Dermis microvascular lymphatic vessel endothelial cell (primary cell): ENCODE data around the gene EML6. TPM values are rescaled to one million over a fixed set of nuclear protein-coding genes. Genes with fewer than 3 reads are reported as not detected.

ENCODE experiments used
- DNase-seq, 2 donors: peaks; one replicate each; pipeline versions ENCODE4 v3.0.0 to v3.0.0-alpha.2; 2010; ENCODE audit warnings: low read depth in 2 of 2
- total RNA-seq: library from RNA; depleted of rRNA; stranded (reverse); fragments of >200 nt; gene quantifications from 2 replicates; pipeline ENCODE4 v1.2.1, GENCODE V29; 2014

EML6 gene
- total RNA-seq, 1 donor from 2014 or later, result 0.77 TPM

DNA sequence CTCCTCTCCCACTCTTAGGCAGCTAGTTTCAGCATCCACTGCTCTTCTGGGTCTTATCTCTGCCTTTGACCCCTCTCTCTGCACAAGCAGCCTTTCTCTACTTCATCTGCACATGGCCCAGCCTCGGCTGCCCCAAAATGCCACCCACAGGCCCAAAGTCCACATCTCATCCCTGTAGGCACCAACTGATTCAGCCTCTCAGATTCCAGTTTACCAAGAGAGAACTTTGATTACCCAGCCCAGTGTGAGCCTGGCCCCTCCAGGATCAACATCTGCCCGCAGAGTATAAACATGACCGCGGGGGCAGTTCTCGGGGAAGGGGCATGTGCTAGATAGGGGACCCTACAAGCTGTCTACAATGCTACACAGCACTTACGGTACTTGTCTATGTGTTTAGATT lies 185.1 kb downstream of the EML6 start:
- DNase-seq, result no peak

GRCh38 chr2:54909001-54909400 lies 185.5 kb downstream of the EML6 start:
- DNase-seq, result no peak

DNA sequence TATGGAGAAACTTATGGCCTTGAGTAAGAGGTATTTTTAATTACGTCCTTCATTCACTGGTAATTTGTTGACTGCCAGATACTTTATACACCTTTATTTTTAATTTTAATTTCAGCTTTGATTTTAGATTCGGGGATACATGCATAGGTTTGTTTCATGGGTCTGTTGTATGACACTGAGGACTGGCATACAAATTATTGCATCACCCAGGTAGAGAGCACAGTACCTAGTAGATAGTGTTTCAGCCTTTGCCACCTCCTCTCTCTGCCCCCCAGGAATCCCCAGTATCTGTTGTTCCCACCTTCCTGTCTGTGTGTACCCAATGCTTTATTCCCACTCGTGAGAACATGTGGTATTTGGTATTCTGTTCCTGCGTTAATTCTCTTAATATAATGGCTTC lies 188.8 kb downstream of the EML6 start:
- no peak for DNase-seq

DNA sequence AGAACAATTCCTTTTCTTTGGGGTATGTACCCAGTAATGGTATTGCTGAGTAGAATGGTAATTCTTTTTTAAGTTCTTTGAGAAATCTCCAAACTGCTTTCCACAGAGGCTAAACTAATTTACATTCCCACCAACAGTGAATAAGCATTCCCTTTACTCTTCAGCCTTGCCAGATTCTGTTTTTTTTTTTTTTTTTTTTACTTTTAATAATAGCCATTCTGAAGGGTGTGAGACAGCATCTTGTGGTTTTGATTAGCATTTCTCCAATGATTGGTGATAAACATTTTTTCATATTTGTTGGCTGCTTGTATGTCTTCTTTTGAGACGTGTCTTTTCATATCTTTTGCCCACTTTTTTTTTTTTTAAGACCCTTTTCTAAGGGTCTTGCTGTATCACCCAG lies 189.4 kb downstream of the EML6 start:
- no peak for DNase-seq

- no peak for DNase-seq
Observed at GRCh38 chr2:54914637-54915036, 191.2 kb downstream of the EML6 start.

DNA sequence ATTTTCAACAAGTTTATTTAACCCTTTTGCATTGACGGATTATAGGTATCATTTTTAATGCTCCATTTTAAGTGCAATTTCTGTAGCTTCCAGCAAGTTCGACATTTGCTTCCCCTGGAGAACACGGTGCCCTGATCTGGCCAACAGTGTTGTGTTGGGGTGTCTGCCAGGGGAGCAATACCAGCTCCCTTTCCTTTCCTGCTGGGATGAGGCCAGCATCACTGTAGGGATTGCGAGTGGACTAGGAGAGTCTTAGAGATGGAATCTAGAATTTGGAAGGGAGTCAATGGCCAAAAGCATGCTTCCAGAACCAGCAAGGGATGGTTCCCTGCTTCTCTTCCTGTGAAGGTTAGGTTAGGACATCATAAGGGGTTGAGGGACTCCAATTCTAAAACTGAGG lies 191.6 kb downstream of the EML6 start:
- no peak for DNase-seq

GRCh38 chr2:54916637-54917036 lies 193.2 kb downstream of the EML6 start:
- DNase-seq, result no peak

- no peak for DNase-seq
Observed at GRCh38 chr2:54918647-54919280, 195.3 kb downstream of the EML6 start.

- DNase-seq, result no peak
Observed at GRCh38 chr2:54920660-54921059, 197.2 kb downstream of the EML6 start.

DNA sequence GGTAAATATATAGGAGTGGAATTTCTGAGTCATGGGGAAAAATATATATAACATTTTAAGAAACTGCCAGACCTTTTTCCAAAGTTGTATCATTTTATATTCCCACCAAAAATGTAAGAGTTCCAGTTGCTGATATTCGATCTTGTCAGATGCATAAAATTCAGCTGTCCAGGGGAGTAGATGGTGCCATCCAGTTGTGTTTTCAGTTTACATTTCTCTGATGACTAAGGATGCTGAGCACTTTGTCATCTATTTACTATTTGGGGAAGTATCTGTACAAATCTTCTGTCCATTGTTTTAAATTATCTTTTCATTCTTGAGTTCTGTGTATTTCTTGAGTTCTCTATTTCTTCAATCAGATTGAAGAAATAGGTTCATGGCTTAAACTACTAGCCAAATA lies 200.7 kb downstream of the EML6 start:
- DNase-seq, result no peak

DNA sequence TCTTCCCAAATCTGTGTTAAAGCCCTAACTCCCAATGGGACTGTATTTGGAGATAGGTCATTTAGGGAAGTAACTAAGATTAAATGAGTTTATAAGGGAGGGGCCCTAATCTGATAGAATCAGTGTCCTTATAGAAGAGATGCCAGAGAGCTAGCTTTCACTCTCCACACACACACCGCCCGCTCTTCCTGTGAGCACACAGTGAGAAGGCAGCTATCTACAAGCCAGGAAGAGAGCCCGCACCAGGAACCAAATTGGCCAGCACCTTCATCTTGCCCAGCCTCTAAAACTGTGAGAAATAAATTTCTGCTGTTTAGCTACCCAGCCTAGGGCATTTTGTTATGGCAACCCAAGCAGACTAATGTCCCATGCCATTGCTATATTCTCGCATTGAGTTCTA lies 201.6 kb downstream of the EML6 start:
- no peak for DNase-seq

GRCh38 chr2:54927085-54927750 lies 203.8 kb downstream of the EML6 start:
- no peak for DNase-seq

DNA sequence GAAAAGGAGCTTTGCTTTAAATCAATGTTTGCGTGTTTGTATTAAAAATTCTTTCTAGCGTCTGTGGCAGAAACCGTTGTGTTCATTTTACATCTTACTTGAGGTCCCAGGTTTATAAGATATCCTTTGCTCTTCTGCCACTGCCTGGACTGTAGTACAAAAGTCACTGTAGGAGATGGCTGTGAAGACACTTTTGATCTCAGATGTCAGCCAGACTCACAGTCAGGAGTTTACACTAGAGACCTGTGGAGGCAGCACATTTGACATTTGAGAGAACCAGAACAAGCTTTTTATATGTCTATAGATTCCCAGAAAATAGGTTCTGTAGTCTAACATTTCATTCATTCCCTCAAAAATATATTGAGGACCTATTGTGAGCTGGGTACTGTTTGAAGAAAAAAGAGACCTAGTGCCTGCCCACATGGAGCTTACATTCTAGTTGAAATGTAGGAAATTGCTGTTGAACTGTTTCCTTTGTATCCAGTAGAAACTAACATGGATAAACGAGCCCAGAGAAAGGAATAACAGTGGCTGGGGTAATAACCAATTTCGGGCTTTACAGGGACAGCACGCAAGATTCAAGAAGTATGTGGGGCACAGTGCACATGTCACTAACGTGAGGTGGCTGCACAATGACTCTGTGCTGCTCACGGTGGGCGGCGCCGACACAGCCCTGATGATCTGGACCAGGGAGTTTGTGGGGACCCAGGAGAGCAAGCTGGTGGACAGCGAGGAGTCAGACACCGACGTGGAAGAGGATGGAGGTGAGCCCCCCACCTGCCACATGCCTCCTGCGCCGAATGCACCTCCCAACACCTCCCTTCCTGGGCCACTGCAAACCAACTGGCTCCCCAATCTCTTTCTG lies 204.5 kb downstream of the EML6 start:
- no peak for DNase-seq

GRCh38 chr2:54928719-54929118 lies 205.3 kb downstream of the EML6 start:
- DNase-seq, result no peak

GRCh38 chr2:54931473-54931872 lies 208.0 kb downstream of the EML6 start:
- no peak for DNase-seq

GRCh38 chr2:54935389-54935788 lies 211.9 kb downstream of the EML6 start:
- no peak for DNase-seq

DNA sequence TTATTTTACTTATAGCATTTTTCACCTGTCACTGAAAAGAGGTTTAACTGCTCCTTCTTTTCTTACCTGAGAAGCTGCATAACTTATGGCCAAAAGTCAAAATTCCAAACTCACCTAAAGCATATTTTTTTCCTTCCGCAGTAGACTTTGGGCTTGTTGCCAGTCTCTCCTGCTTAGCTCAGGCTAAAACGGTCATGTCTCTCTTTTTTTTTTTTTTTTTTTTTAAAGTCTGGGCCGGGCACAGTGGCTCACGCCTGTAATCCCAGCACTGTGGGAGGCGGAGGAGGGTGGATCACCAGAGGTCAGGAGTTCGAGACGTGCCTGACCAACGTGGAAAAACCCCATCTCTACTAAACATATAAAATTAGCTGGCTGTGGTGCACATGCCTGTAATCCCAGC lies 213.3 kb downstream of the EML6 start:
- no peak for DNase-seq

DNA sequence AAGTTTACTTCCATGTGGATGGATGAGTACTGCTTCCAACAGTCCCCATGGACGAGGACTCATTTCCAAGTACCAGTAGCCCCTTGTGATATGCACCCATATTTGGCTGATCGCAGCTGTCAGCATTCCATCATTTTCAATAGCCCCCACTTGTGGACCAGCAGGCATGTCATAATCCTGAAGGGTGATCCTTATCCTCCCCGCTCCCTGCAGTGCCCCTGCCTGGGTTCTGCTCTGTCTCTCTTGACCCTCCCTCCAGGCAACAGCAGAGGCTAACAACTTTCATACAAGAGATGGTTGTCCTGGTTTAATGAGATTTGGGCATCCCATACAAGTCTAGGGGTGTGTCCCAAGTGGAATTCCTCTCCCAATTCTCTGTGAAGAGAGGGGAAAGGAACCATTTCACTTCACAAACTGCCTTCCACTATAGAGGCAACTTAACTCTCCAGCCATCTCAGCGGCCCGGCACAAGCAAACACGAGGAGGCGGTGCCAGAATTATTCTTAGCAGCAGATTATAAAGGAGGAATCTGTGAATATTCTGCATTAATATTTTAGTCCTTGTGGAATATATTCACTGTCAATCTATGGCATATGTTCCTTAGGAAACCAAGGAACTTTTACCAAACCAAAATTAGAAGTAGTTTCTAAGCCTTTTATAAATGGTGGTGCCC lies 216.1 kb downstream of the EML6 start:
- no peak for DNase-seq

DNA sequence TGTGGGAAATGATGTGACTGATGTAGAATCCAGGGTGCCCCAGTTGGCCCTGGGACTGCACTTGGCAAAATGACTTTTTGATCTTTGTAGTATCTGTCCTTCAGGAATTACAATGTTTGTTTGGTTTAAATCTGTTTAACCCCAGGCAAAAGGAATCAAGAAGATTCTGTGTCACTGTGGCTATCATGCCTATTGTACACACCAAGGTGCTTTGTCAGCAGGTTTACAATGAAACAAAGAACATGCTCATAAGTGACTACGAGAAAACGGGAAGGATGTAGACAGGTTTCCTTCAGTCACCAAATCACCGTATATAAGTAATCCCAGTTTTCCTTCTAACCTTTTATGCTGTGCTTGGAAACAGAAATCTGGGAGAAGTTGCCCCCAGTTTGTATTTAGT lies 217.3 kb downstream of the EML6 start:
- no peak for DNase-seq

DNA sequence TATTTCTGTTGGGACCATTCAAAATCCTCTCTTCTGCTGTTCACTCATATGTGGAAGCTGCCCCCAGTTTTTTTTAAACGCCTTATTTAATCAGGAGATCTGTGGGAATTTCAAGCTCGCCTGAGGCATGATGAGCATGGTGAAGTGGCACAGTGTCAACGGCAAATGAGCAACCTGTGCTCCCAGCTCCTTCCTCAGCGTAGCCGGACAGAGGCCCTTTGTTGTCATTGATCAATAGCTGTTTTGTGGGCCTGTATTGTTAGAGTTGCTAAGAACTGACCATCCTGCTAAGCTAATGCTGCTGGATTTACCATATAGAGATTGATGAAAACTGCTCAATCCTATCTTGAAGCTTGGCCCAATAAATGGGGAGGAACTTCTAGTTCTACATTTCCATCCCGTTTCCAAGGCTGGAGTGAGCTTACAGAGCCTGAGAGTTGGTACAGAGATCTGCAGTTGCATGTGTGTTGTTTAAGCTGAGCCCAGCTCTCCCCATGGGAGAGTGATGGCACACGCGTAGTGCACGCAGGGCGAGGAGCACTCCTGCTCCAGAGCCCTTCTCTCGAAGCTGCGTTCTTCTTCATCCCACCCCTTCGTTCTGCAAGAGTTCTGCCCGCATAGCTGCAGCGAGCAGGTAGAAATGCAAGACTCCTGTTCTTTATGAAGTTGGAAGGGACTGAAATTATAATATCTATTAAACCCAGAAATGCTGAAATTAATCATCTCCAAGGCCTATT lies 218.0 kb downstream of the EML6 start:
- DNase-seq, result no peak

GRCh38 chr2:54942373-54942772 lies 218.9 kb downstream of the EML6 start:
- no peak for DNase-seq
